ENCODE results near the gene GLI1.
"Not testable (repeated sequence)": the region's sequence is repeated elsewhere in the genome, so short reads cannot be mapped to it uniquely, and the experiment has no call there.

The GLI1 gene

DNA sequence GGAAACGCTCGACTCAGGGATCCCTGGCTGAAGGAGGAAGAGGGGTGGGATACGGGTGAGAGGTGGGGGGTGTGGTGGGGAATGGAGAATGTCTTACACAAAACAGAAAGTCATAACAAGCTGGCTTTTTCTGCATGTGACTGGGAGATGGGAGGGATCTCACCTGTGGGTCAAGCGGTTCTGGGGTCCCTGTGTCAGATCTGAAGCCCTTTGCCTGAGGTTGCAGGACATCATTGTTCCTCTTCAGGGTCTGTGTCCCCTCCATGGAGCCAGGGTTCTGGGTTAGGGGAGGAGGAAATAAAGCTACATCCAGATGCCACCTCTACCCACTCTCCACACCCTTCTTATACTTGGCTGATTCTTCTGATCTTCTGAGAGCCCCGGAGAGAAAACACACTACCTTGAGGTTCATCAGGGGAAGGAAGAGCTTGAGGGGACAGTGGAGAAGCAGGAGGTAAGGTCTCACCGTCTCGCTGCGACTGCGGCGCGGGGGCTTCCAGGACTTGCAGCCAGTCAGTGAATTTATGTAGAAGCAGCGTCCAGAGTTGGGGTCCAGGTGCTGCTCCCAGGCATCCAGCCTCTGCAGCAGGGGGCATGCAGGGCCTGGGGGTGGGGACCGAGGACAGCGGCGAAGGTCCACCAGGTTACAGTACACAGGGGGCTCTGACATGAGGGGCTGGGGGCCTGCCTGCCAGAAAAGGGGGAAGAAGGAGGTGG, 17.6 kb downstream of the GLI1 start:
- no peak for DNase-seq

DNA sequence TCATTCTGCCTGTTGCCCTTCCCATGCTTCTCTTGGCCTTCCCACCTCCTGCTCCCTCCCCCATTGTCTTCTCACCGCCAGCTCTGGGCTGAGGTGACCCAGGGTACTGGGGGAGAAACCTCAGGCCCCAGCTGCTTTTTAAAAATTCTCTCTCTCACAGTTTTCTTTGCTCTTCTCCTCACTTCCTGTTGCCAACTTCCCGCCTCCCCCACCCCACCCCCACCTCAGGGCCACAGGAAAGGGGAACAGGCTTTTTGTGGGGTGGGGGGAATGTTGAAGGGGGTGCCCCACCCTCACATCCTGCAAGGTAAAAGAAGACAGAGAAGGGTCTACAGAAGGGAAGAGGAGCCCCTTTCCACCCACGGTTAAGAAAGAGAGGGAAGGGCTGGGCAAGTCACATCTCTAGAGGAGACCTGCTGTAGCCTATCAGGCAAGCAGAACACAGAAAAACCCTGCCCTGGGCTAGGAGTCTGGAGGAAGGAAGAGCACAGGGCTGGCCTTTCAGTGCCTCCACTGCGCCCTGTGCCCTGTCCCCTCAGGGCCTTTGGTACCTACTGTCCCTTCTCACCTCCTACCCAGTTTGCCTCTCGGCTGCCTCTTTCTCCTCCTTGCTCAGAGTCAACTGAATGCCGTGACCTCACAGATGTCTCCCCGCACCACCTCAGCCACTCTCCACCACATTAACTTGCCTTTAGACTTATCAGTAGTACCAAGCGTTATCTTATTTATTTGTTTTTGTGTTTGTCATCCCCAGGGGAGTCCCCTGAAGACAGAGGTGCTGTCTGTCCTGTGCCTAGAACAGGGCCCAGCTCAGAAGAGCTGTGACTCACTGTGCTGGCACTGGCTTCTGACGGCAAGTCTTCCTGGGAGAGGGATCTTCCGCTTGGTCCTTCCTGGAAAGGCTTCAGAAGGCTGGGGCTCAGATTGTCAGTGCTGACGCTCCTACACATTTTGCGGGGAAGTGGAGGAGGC, 18.4 kb downstream of the GLI1 start:
- DNase-seq, result no peak

DNA sequence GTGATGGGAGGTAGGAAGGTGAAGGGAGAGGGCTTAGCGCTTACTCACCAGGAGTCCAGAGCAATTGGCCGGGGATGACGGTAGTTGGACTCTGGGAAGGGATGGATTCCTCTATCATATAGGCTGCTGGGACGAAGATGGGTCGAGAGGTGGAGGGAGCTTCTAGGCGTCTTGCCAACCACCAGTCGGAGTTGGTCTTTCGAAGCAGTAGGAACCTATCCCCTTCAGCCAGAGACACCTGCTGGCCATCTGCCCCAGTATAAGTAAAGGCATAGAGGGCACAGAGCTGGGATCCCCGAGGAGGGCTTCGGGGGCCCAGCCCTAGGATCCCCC, 19.4 kb downstream of the GLI1 start:
- no peak for DNase-seq

DNA sequence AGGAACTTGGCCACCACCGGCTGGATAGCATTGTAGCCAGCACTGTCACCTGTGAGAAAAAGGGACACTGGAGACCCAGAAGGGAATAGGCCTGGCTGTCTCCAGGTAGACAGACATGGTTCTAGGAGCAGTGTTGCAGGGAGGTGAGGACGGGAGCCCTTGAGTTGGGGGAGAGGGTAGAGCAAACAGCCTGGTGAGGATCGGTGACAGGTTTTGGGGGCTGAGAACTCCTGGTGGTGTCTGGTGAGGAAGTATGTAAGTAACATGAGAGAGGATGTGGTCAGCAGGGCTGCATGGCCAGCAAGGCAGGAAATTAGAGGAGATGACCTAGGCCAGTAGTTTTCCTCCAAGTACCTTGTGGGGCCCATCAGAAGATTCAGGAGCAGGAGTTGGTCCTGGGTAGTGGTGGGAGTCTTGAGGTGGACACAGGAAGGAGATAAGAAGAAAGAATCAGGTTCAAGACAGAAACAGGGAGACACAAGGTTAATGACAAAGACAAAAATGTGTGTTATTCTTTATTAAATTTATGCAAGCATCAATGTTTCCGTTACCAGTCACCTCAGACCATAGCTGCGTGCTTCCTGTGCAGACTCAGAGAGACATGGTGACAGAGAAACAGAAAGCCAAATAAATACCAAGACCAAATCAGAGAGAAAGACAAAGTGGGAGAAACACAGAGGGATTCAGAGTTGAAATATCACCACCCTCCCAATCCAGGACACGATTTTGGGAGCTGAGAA, 20.0 kb downstream of the GLI1 start, which contains the start of gene ARHGAP9:
Gene ARHGAP9, minus strand, starts transcription at position 491 of the 740 bp plus-strand sequence. Its CDS starts 460 bp downstream, at position 31.
- no peak for DNase-seq

DNA sequence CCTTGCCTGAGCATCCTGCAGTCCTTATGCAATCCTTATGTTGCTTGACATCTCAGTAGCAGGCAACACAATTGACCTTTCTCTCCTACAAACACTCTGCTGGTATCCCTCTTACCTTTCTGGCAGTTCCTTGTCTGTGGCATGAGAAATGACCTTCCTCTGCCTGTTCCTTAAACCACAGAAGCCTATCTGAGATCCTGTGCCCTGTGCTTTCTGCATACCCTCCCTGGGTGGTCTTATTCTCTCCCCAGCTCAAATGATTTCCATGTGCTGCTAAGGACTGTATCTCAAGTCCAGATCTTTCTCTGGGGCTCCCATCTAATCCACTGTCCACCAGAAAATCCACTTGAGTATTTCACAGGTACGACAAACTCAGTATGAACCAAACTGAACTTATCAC, 22.1 kb downstream of the GLI1 start:
- no peak for DNase-seq

DNA sequence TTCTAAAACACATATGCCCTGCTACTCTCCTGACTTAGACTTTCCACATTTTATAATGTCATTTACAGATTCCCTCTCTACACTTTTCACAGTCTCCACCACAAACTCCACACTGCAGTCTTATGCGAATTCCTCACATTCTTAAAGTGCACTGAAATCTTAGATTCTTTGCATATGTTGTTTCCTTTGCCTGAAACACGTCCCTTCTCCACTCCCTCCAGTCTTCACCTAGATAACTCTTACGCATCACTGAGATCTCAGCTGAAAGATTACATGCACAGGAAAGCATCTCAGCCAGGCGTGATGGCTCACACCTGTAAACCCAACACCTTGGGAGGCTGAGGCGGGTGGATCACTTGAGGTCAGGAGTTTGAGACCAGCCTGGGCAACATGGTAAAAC, 23.9 kb downstream of the GLI1 start:
- DNase-seq, result no peak

DNA sequence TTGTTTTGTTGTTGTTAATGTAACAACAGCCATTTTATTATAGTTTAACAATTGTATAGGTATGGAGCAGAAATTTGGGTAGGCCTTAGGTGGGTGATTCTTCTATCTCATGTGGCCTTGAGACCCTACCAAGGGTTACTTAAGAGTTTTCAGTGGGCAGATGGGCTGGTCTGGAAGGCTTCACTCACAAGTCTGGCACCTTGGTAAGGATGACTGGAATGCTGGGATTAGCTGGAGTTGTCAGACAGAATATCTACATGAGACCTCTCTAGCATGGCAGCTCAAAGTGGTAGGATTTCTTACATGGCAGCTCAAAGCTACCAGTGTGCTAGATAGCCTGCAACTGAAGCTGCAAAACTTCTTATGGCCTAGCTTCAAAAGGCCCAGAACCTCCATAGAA, 26.1 kb downstream of the GLI1 start:
- DNase-seq, result no peak

DNA sequence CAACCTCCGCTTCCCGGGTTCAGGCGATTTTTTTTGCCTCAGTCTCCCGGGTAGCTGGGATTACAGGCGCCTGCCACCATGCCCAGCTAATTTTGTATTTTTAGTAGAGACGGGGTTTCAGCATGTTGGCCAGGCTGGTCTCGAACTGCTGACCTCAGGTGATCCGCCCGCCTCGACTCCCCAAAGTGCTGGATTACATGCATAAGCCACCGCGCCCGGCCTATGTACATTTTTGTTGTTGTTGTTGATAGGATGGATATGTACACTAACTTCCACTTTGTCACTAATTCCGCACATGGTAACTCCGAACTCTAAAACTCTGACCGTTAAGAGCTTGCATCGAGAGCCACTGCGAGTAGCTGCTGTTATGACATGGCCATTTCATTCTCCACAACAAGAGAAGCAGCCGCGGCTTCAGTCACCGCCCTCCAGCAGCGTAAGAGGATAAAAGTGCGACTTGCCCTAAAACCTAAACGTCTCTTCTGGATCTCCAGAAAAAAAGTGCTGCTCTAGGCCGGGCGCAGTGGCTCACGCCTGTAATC, 27.5 kb downstream of the GLI1 start:
- no peak for DNase-seq

DNA sequence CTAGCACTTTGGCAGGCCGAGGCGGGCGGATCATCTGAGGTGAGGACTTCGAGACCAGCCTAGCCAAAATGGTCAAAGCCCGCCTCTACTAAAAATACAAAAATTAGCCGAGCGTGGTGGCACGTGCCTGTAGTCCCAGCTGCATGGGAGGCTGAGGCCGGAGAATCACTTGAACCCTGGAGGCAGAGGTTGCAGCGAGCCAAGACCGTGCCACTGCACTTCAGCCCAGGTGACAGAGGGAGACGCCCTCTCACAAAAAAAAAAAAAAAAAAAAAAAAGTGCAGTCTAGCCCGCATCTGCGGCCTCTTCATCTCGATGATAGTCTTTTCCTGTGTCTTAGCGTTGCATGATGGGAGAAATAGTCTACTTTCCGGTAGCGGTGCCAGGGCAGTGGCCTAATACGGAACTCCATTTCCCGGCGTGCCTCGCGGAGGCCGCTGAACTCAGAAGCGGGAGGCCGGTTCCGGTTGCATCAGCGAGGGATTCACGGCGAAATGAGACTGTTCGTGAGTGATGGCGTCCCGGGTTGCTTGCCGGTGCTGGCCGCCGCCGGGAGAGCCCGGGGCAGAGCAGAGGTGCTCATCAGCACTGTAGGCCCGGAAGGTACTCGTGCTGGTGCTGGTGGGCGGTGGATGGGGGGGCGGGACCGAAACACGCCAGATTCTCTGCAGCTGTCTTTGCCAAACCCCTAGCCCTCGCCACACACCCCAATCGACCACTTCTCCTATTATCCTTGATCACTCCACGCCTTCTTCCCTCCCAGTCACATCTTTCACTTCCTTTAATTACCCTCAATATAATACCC, 28.2 kb downstream of the GLI1 start, which contains the start of gene MARS1:
Gene MARS1, plus strand, starts transcription at position 472 of the 805 bp plus-strand sequence. Its CDS starts 23 bp downstream, at position 495.
- DNase-seq, result peak; percentile 92

DNA sequence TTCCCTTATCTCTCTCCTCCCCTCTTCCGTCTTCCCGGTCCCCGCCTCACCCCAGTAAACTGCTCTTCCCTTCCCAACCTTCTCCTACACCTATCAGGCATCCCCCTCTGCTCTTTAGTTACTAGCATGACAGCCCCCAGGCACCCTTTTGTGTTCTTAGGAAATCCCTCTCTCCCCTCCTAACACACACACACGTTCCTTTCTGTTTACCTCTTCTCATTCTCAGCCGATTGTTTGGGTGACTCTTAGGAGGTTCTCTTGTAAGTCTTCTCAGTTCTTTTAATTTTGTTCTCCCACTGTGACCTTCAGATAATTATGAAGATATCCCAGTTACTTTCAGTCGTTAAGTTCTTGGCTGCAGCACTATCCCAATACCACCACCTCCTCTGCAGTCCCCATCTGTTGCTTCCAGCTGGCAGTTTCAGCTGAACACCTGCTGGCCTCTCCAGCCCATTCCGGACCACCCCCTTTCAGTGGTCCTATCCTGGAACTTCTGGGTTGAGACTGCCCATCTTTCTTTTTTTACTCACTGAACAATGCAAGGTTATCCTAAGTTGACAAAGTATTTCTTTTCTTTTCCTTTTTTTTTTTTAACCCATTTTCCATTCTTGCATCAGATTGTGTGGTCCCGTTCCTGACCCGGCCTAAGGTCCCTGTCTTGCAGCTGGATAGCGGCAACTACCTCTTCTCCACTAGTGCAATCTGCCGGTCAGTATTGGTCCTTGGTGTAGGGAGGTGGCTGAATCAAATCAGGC, 29.0 kb downstream of the GLI1 start:
- DNase-seq, result no peak

DNA sequence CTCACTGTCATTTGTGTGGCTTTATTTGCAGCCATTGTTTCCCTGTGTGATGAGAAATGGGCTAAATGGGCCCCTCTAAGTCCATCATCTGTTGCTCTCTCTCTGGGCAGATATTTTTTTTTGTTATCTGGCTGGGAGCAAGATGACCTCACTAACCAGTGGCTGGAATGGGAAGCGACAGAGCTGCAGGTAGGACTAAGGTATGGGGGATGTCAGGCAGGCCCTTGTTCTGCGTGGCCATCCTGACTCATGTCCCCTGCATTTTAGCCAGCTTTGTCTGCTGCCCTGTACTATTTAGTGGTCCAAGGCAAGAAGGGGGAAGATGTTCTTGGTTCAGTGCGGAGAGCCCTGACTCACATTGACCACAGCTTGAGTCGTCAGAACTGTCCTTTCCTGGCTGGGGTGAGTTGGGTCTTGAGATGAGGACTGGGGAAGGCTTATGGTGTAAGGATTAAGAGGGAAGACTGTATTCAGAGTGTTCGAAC, 29.6 kb downstream of the GLI1 start:
- no peak for DNase-seq

DNA sequence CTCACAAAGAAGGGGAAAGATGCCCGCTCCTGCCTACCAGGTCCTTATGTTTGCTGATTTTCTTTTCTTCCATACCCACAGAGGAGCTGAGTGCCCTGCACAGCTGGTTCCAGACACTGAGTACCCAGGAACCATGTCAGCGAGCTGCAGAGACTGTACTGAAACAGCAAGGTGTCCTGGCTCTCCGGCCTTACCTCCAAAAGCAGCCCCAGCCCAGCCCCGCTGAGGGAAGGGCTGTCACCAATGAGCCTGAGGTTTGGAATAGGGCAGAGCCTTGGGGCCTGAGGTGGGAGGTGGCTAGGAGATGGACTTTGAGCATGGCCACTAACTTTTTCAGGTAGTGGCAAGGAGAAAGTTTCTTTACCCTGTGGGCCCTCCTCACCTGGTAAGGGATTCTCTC, 30.5 kb downstream of the GLI1 start:
- no peak for DNase-seq

DNA sequence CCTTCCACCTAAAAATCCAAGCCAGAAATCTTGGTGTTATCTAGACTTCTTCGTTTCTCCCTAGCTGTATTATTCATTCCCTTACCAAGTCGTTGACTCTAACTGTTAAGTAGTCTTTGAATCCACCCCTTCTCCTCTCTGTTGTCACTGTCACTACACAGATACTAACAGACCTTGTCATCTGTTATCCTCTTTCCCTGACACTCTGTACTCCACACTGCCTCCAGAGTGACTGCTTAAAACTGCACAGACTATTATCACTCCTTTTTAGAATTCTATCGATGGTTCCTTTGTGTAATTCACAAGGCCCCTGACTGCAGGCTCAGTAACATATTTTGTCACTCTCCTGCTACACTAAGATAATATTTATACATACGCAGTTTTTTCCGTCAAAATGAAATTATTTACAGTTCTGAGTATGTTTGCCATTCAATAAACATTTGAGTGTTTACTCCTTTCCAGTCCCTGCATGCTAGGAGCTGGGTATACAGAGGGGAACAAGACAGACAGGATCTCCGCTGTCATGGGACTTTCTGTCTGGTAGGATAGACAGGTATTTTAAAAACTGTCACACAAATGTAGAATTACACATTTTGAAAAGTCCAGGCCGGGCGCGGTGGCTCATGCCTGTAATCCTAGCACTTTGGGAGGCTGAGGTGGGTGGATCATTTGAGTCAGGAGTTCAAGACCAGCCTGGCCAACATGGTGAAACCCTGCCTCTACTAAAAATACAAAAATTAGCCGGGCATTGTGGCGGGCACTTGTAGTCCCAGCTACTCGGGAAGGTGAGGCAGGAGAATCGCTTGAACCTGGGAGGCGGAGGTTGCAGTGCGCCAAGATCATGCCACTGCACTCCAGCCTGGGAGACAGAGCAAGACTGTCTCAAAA, 32.1 kb downstream of the GLI1 start:
- no peak for DNase-seq

DNA sequence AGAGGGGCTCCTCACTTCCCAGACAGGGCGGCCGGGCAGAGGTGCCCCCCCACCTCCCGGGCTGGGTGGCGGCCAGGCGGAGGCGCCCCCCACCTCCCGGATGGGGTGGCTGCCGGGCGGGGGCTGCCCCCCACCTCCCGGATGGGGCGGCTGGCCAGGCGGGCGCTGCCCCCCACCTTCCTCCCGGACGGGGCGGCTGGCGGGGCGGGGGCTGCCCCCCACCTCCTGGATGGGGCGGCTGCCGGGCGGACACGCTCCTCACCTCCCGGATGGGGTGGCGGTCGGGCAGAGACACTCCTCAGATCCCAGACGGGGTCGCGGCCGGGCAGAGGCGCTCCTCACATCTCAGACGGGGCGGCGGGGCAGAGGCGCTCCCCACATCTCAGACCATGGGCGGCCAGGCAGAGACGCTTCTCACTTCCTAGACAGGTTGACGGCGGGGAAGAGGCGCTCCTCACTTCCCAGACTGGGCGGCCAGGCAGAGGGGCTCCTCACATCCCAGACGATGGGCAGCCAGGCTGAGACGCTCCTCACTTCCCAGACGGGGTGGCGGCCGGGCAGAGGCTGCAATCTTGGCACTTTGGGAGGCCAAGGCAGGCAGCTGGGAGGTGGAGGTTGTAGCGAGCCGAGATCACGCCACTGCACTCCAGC, 35.6 kb downstream of the GLI1 start:
- DNase-seq, result not testable (repeated sequence)

DNA sequence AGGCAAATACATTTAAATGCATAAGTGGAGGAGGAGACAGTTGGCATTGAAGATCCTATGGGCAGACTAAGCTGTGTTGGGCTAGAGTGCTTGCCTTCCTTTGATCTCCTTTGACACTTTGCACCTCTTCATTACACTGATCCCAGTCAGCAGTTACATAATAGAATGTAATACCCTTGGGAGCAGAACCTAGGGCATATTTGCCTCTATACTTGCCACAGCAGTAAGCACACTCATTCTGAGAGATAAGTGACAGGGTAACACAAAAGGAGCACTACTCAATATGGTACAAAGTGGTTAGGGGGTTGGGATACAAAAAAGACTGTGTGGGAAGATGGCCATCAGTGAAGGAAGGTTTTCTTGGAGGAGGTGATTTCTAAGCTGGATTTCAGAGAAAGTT, 37.2 kb downstream of the GLI1 start:
- no peak for DNase-seq

DNA sequence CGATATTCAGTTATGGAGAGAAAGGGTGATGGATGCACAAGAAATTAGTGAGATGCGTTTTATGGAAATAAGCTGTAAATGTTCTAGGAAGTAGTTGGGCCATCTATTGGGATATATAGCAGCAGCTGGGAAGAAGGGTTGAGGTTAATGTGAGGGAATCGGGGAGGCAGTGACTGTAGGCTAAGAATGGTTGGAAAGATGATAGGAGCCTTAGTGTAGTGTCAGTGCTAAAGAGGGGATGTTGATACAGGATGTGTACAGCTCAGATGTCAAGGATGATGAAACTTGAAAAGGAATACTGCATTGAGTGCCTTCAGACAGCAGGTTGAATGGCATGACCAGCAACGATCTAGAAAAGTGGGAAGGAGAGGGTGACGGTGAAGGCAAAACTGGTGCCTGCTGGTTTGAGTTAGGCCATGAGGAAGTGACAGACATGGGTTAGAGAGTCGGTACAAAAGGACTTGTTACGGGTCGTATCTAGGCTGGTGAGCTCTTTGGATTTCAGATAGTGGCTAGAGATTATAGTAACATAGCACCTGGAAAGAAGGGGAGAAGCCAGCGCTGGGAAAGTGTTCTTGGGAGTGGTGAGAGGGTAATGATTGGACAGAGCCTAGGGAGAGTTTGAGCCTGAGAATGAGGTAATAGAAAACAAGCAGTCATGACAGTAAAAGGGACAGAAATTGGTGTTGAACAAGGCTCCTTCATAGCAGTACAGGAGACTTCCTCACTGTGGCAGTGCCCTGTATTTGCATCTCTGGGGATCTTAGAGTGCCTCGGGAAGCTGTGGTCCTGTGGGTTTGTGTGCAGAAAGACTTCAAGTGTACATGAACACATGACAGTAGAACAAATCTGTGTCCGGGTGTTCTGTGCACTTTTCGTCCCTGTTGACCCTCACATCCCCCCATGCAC, 37.9 kb downstream of the GLI1 start:
- DNase-seq, result no peak

DNA sequence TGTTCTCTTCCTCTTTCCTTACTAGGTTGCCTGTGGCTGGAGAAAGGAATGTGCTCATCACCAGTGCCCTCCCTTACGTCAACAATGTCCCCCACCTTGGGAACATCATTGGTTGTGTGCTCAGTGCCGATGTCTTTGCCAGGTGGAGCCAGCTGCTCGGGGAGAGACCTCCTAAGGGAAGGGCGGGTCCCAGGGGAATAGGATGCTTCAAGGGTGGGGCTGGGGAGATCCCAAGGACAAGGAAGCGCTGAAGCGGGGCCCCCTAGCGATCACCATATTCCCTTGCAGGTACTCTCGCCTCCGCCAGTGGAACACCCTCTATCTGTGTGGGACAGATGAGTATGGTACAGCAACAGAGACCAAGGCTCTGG, 38.5 kb downstream of the GLI1 start:
- DNase-seq, result no peak

DNA sequence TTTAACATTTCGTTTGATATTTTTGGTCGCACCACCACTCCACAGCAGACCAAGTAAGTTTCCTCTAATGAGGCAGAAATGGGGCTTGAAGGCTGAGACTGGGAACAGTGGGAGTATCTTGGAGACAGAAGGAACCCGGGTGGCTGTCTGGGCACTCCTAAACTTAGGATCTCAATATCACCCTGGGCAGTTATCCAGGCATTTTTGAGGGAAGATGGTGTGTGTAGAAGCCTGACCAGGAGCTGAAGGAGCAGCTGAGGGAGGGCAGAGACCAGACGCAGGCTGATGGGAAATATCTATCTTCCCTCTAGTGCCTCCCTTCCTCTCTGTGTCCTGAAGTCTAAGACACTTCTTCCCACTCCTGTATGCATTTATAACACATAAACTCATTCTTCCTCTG, 39.0 kb downstream of the GLI1 start:
- no peak for DNase-seq

DNA sequence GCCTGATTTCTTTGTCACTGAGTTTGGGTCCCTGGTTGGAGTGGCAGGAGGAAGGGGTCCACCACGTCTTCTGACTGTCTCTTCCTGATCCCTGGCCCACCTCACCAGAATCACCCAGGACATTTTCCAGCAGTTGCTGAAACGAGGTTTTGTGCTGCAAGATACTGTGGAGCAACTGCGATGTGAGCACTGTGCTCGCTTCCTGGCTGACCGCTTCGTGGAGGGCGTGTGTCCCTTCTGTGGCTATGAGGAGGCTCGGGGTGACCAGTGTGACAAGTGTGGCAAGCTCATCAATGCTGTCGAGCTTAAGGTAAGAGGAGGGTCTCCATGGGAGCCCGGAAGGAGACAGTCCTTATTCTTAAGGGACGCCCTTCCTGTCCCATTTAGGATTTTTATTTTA, 40.6 kb downstream of the GLI1 start:
- no peak for DNase-seq
